ENCODE measurements around the gene KRT79. TPM values are rescaled to one million over a fixed set of nuclear protein-coding genes. Genes with fewer than 3 reads are reported as not detected.
"Not testable (repeated sequence)": the region's sequence is repeated elsewhere in the genome, so short reads cannot be mapped to it uniquely, and the experiment has no call there.

KRT79 gene
- total RNA-seq, 1 donor from 2014 or later, result not detected

- DNase-seq (ENCODE audit: low read depth), result peak; percentile 71
These were observed 26.2 kb upstream of the KRT79 start for GRCh38 chr12:52860102-52860823.

- DNase-seq (ENCODE audit: low read depth), result no peak
These were observed 23.4 kb upstream of the KRT79 start for GRCh38 chr12:52857500-52857899.

- DNase-seq (ENCODE audit: low read depth), result no peak
These were observed 22.7 kb upstream of the KRT79 start for GRCh38 chr12:52856787-52857186.

GRCh38 chr12:52856077-52856476, 22.0 kb upstream of the KRT79 start:
- DNase-seq (ENCODE audit: low read depth), result not testable (repeated sequence)

- no peak for DNase-seq (ENCODE audit: low read depth)
These were observed 17.7 kb upstream of the KRT79 start for GRCh38 chr12:52851787-52852186.

- DNase-seq (ENCODE audit: low read depth), result no peak
These were observed 16.6 kb upstream of the KRT79 start for GRCh38 chr12:52850681-52851080.

GRCh38 chr12:52849511-52849910, 15.4 kb upstream of the KRT79 start:
- DNase-seq (ENCODE audit: low read depth), result no peak

GRCh38 chr12:52848661-52849255, 14.6 kb upstream of the KRT79 start, which contains the start of gene KRT78:
KRT78 (minus strand) TSS chr12:52848994; CDS start chr12:52848930, 64 bp downstream.
- no peak for DNase-seq (ENCODE audit: low read depth)

GRCh38 chr12:52847335-52848102, 13.4 kb upstream of the KRT79 start:
- DNase-seq (ENCODE audit: low read depth), result peak; percentile 50

- DNase-seq (ENCODE audit: low read depth), result no peak
These were observed 12.4 kb upstream of the KRT79 start for GRCh38 chr12:52846356-52846970.

- DNase-seq (ENCODE audit: low read depth), result no peak
These were observed 11.8 kb upstream of the KRT79 start for GRCh38 chr12:52845946-52846345.

- no peak for DNase-seq (ENCODE audit: low read depth)
These were observed 10.3 kb upstream of the KRT79 start for GRCh38 chr12:52844386-52844785.

- DNase-seq (ENCODE audit: low read depth), result no peak
These were observed 5.5 kb upstream of the KRT79 start for GRCh38 chr12:52839436-52840105.

GRCh38 chr12:52838609-52839435, 4.7 kb upstream of the KRT79 start:
- DNase-seq (ENCODE audit: low read depth), result no peak

- no peak for DNase-seq (ENCODE audit: low read depth)
These were observed 3.9 kb upstream of the KRT79 start for GRCh38 chr12:52837781-52838608.

- peak; percentile 67 for DNase-seq (ENCODE audit: low read depth)
These were observed 3.3 kb upstream of the KRT79 start for GRCh38 chr12:52837413-52837741.

GRCh38 chr12:52836491-52837412, 2.6 kb upstream of the KRT79 start:
- no peak for DNase-seq (ENCODE audit: low read depth)

- peak; percentile 26 for DNase-seq (ENCODE audit: low read depth)
These were observed 1.9 kb upstream of the KRT79 start for GRCh38 chr12:52836042-52836466.

Data from renal cortical epithelial cell (primary cell).